Stimulated activated CD8-positive, alpha-beta memory T cell treated with anti-CD3 and anti-CD28 coated beads, Interleukin-7, amount 100 ng/mL, for 48 hours (primary cell): ENCODE measurements around the gene ZBTB11.
"Not testable (repeated sequence)": the region's sequence is repeated elsewhere in the genome, so short reads cannot be mapped to it uniquely, and the experiment has no call there.

Source experiments
- DNase-seq, 2 donors: peaks; one replicate each; pipeline ENCODE4 v3.0.0-alpha.2; 2020; ENCODE audit warnings: low read depth in 1 of 2; ENCODE audit errors: extremely low read depth in 1 of 2

Gene ZBTB11

GRCh38 chr3:101691685-101692671, 15.0 kb upstream of the ZBTB11 start:
- DNase-seq, result not testable (repeated sequence)

GRCh38 chr3:101690972-101691371, 14.0 kb upstream of the ZBTB11 start:
- DNase-seq, result no peak

- DNase-seq, result no peak
These were observed 12.4 kb upstream of the ZBTB11 start for GRCh38 chr3:101689286-101689685.

GRCh38 chr3:101687142-101687931, 10.4 kb upstream of the ZBTB11 start:
- DNase-seq, result no peak

- no peak for DNase-seq
These were observed 9.0 kb upstream of the ZBTB11 start for GRCh38 chr3:101685870-101686307.

- no peak for DNase-seq
These were observed 8.1 kb upstream of the ZBTB11 start for GRCh38 chr3:101685050-101685400.

- no peak for DNase-seq
These were observed 3.5 kb upstream of the ZBTB11 start for GRCh38 chr3:101680466-101680865.

- not testable (repeated sequence) for DNase-seq
These were observed 1.9 kb upstream of the ZBTB11 start for GRCh38 chr3:101678837-101679236.

GRCh38 chr3:101677436-101678286, 729 bp upstream of the ZBTB11 start:
- DNase-seq, result no peak

DNA sequence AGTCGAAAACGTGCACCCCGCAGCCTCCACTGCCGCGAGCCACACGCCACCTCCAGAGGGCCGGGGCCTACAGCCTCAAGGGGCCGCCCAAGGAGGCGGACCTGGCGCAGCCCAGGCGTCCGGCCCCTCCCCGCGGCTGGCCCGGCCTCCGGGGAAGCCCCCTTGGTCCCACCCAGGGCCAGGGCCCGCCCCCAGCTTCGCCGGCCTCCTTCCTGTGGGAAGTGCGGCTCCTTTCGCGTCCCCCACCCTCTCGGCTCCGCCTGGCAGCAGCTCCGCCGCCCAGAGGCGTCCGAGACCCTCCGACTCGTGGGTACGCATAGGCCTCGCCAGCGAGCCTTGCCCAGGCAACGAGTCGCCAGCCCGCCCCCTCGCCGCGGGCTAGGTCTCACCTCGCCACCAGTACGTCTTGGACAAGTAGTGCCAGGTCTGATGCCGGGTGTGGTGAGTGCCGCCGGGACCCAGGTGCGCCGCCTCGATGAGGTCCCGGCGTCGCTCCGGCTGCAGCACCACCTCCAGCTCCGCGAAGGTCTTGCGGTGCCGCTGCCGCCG, 642 bp downstream of the ZBTB11 start:
- DNase-seq, result peak; percentile 95 to 97

DNA sequence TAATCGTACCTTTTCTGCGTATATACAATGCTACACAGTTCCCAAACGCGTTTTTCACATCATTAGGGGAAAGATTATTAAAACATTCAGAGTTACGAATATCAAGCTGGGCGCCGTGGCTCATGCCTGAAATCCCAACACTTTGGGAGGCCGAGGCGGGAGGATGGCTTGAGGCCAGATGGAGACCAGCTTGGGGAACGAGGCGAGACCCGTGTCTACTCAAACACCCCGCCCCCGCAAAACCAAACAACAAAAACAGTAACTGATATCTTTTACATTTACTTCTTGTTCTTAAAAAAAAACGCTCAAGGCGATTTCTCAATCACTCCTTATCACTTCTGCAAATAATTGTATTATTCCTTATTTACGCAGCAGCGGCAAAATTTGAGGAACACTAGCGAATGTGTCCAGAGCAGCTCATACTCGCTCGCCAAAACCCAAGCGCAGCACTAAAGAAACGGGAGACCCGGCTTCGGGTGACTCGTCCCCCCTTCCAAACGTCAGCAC, 1.2 kb downstream of the ZBTB11 start:
- DNase-seq, result no peak

DNA sequence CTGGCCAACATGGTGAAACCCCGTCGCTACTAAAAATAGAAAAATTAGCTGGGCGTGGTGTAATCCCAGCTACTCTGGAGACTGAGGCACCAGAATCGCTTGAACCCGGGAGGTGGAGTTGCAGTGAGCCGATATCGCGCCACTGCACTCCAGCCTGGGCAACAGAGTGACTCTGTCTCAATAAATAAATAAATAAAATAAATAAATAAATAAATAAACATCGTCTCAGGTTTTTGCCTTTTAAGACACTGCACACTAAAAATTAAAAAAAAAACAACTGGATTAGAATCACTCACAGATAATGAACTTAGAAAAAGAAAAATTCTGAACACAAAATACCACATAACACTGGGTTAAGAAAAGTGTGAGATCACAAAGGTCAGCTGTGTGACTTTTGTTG, 2.4 kb downstream of the ZBTB11 start:
- no peak for DNase-seq

GRCh38 chr3:101673953-101674352, 3.0 kb downstream of the ZBTB11 start:
- DNase-seq, result no peak

GRCh38 chr3:101671014-101671413, 5.9 kb downstream of the ZBTB11 start:
- DNase-seq, result no peak

- no peak for DNase-seq
These were observed 9.1 kb downstream of the ZBTB11 start for GRCh38 chr3:101667844-101668243.

DNA sequence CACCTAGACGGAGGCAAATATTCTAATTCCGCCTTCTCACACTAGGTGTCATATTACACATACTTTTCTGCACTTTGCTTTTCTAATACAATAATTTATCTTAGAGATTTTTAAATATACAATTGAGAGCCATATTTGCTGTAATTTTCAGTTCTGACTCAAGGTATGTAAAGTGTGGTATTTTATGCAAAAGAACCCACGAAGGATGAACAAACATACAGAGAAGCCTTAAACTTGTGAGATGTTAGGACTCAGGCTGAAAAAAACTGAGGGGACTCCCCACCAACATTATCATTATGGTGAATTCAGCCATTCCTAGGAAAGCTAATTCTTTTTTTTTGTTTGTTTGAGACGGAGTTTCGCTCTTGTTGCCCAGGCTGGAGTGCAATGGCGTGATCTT, 9.6 kb downstream of the ZBTB11 start:
- DNase-seq, result no peak

DNA sequence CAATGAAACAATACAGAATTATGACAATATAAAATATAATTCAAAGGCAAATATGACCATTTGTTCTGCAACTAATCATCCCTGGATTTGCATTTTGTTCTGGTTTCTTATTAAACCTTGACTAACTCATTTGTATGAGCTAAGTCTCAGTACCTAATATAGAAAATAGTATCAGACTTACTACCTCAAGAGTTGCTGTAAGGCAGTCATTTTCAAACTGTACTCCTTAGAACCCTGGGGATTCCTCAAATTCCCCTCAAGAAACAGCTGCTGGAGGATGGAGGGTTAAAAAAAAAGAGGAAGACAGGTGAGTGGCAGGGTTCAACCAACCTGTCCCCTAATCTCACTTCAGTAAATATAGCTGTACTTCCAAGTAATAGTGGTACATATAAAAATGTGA, 11.1 kb downstream of the ZBTB11 start:
- DNase-seq, result no peak

GRCh38 chr3:101665357-101665756, 11.6 kb downstream of the ZBTB11 start:
- no peak for DNase-seq

GRCh38 chr3:101660714-101661113, 16.2 kb downstream of the ZBTB11 start:
- no peak for DNase-seq

DNA sequence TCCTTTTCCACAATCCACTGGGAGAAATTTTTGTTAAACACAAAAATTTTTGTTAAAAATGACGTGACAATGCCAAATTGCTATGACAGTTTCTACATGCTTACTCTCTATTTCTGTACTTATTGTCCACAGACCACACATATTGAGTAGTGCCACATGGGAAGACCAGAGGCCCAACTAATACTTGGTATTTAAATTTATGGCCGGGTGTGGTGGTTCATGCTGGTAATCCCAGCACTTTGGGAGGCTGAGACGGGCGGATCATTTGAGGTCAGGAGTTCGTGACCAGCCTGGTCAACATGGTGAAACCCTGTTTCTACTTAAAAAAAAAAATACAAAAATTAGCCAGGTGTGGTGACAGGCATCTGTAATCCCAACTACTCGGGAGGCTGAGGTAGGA, 20.3 kb downstream of the ZBTB11 start:
- no peak for DNase-seq
